Esophagus squamous epithelium (tissue), 4 donors: Measurements from ENCODE around the gene PHF21B.

ENCODE experiments used
- POLR2A ChIP-seq, 4 donors: fragments of 450-650 bp; IDR thresholded peaks; one replicate each; pipeline ENCODE4 v1.6.1; 2017; ENCODE audit warnings: antibody characterized with exemption in 4 of 4, mild to moderate bottlenecking in 4 of 4, moderate library complexity in 3 of 4
- TF ChIP-seq, protein P1 (sequence below), 6 experiments: fragments of 450-650 bp in 4 of 6; fragments of 200-600 bp in 2 of 6; sonication (generic) in 2 of 6; IDR thresholded peaks; one replicate each; pipeline ENCODE4 v1.5.1; 2016 to 2019; ENCODE audit warnings: antibody characterized with exemption in 6 of 6, mild to moderate bottlenecking in 4 of 6, moderate library complexity in 4 of 6

DNA sequence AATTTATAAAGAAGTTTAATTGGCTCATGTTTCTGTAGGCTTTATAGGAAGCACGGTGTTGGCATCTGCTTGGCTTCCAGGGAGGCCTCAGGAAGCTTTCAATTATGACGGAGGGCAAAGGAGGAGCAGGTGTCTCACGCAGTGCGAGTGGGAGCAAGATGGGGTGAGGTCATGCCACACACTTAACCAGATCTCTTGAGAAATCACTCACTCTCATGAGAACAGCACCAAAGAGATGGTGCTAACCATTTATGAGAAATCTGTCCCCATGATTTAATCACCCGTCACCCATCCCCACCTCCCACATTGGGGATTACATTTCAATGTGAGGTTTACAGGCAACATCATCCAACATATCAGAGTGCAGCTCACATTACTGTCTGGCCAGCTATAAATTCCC is 153.9 kb downstream of the PHF21B start:
- TF ChIP-seq, protein P1, sequence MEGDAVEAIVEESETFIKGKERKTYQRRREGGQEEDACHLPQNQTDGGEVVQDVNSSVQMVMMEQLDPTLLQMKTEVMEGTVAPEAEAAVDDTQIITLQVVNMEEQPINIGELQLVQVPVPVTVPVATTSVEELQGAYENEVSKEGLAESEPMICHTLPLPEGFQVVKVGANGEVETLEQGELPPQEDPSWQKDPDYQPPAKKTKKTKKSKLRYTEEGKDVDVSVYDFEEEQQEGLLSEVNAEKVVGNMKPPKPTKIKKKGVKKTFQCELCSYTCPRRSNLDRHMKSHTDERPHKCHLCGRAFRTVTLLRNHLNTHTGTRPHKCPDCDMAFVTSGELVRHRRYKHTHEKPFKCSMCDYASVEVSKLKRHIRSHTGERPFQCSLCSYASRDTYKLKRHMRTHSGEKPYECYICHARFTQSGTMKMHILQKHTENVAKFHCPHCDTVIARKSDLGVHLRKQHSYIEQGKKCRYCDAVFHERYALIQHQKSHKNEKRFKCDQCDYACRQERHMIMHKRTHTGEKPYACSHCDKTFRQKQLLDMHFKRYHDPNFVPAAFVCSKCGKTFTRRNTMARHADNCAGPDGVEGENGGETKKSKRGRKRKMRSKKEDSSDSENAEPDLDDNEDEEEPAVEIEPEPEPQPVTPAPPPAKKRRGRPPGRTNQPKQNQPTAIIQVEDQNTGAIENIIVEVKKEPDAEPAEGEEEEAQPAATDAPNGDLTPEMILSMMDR (IDR thresholded peaks at IDR 0.05), result no peak
- TF ChIP-seq POLR2A (IDR thresholded peaks at IDR 0.05), result no peak
